H1 (cell line): ENCODE results near the gene ZNF593.

ENCODE experiments used
- SIX5 ChIP-seq: IDR thresholded peaks from 2 replicates; pipeline ENCODE4 v1.6.1; 2011; ENCODE audit warnings: mild to moderate bottlenecking, low read depth, low read length
- TF ChIP-seq, protein P1 (sequence below): IDR thresholded peaks from 2 replicates; pipeline ENCODE4 v1.6.1; 2012; ENCODE audit warnings: low read length, inconsistent platforms

DNA sequence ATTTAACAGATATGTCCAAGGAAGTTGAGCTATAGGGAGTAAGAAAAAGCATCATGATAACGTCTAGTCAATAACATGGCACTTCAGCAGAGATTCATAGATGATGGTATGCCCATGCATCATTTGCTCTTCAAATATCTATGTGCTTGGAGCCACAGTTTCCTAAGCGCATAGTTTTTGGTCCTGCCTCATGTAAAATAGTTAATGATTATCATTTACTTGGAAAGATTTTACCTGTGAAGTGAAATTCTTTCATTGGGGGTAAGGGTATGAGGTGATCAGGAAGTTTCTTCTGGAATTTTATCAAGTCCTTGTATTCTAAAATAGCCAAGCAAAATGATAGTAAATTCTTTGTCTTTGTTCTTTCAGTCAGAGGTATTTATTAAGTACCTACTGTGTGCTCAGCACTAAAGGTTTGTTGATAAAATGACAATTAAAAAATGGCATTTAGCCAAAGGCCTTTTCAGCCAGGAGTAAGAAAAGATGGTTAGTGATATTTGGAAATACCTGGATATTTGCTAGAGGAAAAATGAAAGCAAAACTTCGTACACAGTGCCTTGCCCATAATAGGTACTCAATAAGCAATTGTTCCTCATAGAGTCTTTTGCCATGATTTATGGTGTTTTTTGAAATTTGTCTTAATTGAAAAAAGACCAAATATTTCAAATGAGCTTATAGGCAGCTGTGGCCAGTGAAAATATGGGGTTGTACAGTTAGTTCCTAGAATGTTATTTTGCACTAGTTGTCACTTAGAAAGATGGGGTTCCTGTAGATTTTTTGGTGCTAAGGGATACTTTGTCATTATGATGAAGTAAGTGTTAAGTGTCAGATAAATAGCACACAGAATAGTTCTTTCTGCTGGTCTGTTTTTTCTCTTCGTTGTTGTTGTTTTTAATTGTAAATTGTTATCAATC, 45.0 kb upstream of the ZNF593 start:
- TF ChIP-seq, protein P1, sequence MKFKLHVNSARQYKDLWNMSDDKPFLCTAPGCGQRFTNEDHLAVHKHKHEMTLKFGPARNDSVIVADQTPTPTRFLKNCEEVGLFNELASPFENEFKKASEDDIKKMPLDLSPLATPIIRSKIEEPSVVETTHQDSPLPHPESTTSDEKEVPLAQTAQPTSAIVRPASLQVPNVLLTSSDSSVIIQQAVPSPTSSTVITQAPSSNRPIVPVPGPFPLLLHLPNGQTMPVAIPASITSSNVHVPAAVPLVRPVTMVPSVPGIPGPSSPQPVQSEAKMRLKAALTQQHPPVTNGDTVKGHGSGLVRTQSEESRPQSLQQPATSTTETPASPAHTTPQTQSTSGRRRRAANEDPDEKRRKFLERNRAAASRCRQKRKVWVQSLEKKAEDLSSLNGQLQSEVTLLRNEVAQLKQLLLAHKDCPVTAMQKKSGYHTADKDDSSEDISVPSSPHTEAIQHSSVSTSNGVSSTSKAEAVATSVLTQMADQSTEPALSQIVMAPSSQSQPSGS: no peak
- TF ChIP-seq SIX5: no peak
